GM20431 (cell line): Measurements from ENCODE around the gene PPP1R36.
"Not testable (repeated sequence)": the region's sequence is repeated elsewhere in the genome, so short reads cannot be mapped to it uniquely, and the experiment has no call there.

Experiments
- in situ Hi-C: fragments of 300-500 bp; cut with MseI, MboI; formaldehyde crosslinking; loops from one replicate; pipeline ENCODE4 v1.15.0; 2020; ENCODE audit warnings: low sequenced_read_pairs; ENCODE audit not compliant: unreplicated experiment

The PPP1R36 gene

GRCh38 chr14:64610049-64610746 lies 60.4 kb downstream of the PPP1R36 start:
- in situ Hi-C loops: no loop called here

DNA sequence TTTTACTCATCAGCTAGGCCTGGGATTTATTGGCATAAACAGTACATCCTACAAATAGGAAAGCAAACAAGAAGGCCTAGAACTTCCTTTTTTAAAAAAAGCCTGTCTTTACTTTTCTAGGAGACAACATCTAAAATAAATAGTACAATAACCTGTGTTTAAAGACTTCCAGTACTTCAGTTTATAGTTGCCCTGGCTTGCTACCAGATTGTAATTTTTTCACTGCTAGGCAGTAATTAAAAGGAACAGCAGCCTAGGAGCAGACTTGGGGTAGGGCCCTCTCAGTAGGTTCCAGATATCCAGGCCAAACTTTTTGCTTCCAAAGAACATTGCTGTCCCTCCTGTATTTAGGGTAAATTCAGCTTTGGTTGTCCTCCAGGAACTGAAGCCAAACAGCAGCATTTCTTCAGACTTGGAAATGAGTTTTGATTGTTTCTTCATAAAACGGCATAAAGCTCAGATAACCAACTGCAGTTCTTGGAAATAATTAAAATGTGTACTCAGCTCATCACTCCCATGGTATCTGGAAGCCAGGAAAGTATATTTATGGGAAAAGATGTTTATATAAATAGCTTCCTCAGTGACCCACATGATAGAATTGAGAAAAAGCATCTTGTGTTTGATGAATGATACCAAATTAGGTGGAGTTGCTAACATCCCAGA lies 61.7 kb downstream of the PPP1R36 start:
- in situ Hi-C loops: no loop called here

DNA sequence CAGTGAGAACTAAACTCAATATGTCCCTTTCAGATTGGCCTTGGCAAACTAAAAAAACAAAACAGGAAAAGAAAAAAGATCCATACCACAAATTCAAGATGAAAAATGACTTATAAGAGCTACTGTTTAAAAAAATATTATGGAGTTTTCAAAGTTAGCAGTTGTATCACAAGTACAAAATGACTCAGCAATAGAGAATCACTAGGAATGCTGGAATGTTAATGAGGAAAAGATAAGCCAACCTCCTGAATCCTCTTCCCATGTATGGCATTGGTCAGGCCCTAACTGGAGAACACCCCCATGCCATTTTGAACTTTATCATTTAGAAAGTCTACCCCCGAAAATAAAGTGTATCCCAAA lies 62.2 kb downstream of the PPP1R36 start:
- in situ Hi-C loops: no loop called here

GRCh38 chr14:64612971-64613666 lies 63.4 kb downstream of the PPP1R36 start:
- in situ Hi-C loops: no loop called here

- in situ Hi-C loops: no loop called here
Measured at GRCh38 chr14:64614166-64614565, 64.4 kb downstream of the PPP1R36 start.

DNA sequence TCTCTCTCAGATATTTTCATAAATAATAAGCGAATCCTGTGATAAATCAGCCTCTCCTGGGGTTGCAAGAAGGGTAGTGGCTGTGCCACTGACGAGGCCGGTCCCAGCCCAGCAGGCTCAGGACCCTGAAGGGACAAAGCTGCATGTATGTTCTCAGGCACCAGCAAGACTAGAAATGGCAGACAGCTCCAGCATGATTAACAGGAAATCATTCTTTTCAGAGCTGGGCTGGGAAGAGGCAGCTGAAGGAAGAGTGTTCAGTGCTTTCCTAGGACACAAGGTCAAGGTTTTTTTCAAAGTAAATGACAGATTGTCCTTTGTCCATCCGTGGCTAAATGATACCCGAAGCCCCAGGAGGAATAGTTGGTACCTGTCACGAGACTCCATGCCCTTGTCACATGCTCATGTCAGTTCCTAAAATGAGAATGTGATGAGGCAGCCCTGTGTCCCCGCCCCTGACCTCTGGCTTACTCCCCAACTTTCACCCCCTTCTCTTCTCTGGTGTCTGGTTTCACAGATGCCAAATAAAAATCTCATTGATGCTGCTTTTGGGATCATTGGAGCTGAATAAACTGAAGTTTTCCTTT lies 65.1 kb downstream of the PPP1R36 start:
- in situ Hi-C loops: no loop called here

DNA sequence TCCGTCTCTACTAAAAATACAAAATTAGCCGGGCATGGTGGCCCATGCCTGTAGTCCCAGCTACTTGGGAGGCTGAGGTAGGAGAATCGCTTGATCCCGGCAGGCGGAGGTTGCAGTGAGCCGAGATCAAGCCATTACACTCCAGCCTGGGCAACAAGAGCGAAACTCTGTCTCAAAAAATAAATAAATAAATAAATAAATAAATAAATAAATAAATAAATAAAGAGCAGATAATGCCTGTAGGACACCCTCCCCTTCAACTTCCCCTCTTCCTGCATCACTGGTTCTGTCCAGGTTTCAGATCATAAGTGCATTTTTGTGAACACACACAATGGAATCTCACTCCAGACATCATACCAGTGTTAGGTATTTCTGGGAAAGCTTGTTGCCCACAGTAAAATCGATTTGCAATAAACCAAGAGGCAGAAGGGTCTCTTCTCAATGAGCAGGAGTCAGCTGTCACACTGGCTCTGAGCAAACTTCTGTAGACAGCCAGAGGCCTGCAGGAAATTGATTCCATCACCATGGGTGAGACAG lies 68.2 kb downstream of the PPP1R36 start:
- in situ Hi-C loops: not testable (repeated sequence)

- in situ Hi-C loops: no loop called here
Measured at GRCh38 chr14:64620910-64621309, 71.1 kb downstream of the PPP1R36 start.

- in situ Hi-C loops: no loop called here
Measured at GRCh38 chr14:64623554-64624165, 73.9 kb downstream of the PPP1R36 start.

DNA sequence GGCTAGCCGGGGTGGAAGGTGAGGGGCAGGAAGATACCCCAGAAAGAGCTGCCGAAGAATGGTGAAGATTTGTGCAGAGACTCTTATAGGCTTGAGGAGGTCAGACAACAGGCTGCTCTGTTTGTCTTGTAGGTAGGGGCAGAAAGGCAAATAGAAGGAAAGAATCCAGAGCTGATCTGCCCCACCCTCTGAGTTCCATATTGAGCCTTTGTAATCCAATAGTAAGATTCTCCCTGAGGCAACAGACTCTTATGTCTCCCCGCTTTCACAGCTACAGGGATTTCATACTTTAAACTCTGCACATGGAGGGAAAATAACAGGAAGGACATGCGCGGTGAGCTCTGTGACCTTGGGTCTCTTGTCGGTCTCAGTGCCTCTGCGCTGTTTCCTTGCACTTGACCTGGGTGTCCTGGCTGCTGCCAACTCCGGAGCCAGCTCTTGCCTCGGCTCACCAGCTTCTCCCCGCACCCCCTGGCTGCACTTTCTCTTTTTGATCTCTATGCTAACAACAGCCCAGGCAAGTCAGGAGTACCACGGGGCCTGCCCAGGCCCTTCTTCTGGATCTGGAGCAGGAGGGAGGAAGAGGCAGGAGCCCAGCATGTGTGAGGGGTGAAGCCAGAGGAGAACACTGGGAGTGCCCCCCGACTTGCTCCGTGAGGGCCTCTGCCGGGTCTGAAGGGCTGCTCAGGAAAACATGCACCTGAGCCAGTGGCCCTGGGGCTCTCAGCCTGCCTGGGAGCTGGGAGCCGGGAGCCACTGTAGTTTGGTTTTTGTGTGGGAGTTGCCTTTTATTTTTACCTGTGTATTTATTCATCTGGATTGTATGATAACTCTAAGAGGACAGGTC lies 75.8 kb downstream of the PPP1R36 start:
- in situ Hi-C loops: no loop called here

- in situ Hi-C loops: no loop called here
Measured at GRCh38 chr14:64628940-64629408, 79.2 kb downstream of the PPP1R36 start.

- in situ Hi-C loops: no loop called here
Measured at GRCh38 chr14:64630778-64631177, 81.0 kb downstream of the PPP1R36 start.

DNA sequence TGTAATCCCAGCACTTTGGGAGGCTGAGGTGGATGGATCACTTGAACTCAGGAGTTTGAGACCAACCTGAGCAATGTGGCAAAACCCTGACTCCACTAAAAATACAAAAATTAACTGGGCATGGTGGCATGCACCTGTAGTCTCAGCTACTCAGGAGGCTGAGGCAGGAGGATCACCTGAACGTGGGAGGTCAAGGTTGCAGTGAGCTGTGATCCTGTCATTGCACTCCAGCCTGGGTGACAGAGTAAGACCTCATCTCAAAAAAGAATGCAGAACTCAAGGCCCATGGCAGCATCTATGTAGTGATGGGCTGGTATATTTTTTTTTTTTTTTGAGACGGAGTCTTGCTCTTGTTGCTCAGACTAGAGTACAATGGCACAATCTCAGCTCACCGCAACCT lies 81.5 kb downstream of the PPP1R36 start:
- in situ Hi-C loops: not testable (repeated sequence)

DNA sequence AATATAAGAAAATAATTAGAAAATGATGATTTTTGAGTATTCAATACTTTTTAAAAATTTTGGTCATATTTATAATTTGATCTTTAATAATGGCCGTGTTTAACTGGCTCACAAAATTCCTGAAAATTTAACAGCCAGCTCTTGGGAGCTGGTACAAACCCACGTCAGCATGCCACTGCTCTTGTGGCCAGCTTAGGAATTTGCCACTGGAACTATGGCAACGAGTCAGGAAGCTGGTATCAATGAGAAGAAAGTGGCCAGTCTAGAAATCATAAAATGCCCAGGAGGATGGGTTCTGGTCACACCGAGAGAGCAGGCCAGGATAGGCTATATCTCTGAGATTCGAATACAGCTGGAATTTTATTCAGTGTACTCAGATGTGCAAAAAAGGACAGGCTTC lies 82.3 kb downstream of the PPP1R36 start:
- in situ Hi-C loops: no loop called here

DNA sequence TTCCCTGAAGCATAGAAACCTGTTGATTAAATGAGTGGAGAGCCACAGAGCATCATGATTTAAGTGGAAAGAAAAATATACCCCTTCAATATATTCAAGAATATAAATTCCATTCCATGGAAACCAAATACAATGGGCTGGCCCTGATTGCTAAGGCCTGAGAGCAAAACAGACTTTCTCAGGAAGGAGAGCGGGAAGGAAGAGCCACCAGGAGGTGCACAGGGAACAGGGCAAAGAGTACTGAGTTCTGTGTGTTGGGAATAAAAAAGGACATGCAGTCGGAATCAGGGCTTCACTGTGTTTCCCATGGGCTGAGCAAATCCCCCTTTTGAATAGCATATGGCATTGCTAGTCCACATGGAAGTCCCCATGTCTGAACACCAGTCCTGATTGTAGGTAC lies 84.8 kb downstream of the PPP1R36 start:
- in situ Hi-C loops: no loop called here

DNA sequence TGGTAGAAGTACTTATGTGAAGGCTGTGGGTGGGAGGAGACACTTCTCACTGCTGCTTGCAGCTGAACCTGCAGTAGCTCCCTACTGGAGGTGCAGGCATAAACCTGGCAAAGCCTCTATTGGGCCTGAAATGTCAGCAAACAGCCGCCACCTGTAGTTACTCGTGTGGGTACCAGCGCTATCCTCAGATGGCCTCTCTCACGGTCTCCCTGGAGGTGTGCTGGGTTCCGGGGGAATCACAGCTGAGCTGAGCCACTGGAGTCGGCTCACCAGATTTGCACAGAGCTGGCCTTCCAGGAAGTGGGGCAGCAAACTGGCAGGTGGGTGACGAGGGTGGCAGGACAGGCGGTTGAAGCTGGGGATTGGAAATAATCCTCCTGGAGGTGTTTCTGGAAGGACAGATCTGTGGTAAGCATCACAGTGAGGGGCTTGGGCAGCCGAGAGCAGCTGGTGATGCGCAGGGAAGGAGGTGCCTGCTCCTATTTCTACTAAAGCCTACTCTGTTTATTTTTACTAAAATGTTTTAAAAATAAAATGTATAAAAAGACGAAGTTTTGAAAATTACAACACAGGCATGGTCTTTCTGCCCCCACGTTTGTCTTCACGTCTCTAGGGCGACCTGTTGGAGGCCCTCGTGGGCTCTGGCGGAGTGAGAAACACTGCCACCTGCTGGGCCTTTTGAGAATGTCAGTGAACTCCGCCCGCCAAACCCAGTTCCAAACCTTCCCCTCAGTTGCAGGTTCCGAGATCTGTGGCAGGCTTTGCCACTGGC lies 86.6 kb downstream of the PPP1R36 start:
- in situ Hi-C loops: no loop called here

GRCh38 chr14:64636980-64637429 lies 87.2 kb downstream of the PPP1R36 start:
- in situ Hi-C loops: no loop called here

DNA sequence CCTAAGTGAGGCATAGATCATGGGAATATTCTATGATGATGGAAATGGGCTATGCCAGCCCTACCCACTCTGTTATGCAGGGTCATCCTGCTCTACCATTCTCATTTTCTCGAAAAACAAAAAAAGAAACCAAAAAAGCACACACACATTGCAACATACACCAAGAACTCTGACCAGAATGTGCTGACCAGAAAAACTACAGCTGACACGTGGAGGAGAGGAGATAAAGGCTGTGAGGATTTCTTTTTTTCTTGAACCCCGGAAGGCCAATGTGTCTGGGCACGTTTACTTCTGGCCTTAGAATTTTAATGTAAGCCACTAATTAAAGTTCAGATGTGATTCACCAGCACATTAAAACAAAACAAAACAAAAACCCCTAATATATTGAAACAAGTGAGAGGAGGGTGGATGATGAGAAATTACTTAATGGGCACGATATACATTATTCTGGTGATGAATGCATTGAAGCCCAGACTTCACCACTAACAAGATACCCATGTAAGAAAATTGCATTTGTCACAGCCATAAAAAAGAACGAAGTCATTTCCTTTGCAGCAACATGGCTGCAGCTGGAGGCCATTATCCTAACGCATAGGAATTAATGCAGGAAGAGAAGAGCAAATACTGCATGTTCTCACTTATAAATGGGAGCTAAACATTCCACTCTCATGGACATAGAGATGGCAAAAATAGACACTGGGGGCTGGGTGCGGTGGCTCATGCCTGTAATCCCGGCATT lies 88.1 kb downstream of the PPP1R36 start:
- in situ Hi-C loops: no loop called here
